Panc1 (cell line): Measurements from ENCODE around the gene KIRREL3.

Experiments used
- POLR2AphosphoS5 ChIP-seq: IDR thresholded peaks from 2 replicates; pipeline ENCODE4 v1.6.1; 2012; ENCODE audit warnings: mild to moderate bottlenecking, low read depth, low read length, moderate library complexity
- SIN3A ChIP-seq: IDR thresholded peaks from 2 replicates; pipeline ENCODE4 v1.6.1; 2012; ENCODE audit warnings: low read depth, mild to moderate bottlenecking, low read length, moderate library complexity, borderline replicate concordance; ENCODE audit not compliant: insufficient read depth
- TF ChIP-seq, protein P1 (sequence below): fragments of 450-650 bp; IDR thresholded peaks from 2 replicates; pipeline ENCODE4 v1.5.1; 2017; ENCODE audit warnings: mild to moderate bottlenecking

DNA sequence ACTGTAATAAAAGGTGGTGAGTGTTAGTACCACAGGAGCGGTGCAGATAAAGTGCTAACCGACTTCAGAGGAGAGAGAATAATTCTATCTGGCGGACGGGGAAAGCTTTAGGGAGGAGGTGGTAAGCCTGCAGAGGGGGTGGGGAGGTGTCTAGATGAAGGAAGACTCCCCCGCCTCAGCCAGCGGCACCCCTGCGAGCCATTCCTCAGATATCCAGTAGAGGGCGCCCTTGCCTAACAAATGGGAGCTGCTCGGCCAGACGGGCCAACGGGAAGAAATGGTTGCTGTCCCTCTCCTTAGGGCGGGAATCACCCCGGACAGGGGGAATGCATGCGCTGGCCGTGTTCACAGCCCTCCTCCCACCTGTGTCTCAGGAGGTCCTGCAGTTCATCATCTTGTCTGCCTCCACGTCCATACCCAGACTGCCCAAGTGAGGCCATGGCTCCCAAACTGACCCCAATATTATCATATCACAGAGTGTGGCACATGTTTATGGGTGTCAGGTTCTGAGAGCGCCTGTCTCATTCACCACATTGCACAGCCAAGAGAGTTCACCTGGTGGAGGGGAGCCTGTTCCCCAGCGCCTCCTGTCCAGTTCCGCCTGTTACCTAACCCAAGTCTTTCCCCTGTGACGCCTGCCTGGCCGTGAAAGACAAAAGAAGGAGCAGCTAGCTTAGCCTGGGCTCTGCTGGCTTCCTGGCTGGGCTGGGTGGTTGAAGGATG is 559.6 kb downstream of the KIRREL3 start:
- TF ChIP-seq, protein P1, sequence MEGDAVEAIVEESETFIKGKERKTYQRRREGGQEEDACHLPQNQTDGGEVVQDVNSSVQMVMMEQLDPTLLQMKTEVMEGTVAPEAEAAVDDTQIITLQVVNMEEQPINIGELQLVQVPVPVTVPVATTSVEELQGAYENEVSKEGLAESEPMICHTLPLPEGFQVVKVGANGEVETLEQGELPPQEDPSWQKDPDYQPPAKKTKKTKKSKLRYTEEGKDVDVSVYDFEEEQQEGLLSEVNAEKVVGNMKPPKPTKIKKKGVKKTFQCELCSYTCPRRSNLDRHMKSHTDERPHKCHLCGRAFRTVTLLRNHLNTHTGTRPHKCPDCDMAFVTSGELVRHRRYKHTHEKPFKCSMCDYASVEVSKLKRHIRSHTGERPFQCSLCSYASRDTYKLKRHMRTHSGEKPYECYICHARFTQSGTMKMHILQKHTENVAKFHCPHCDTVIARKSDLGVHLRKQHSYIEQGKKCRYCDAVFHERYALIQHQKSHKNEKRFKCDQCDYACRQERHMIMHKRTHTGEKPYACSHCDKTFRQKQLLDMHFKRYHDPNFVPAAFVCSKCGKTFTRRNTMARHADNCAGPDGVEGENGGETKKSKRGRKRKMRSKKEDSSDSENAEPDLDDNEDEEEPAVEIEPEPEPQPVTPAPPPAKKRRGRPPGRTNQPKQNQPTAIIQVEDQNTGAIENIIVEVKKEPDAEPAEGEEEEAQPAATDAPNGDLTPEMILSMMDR: peak; percentile 96
- TF ChIP-seq POLR2AphosphoS5 (no peak), SIN3A (no peak)
